ENCODE results near the gene RHOD. TPM values are rescaled to one million over a fixed set of nuclear protein-coding genes. Genes with fewer than 3 reads are reported as not detected.
A peak's percentile ranks its signal among the peaks of the same experiment; 100 is the strongest.

Gene RHOD
- total RNA-seq, 6 donors from 2014 or later, result 14.5 to 37.7 (median 18.1) TPM

- H3K4me1 ChIP-seq, result peaks cover 14 to 37% (median 21%) of the 10 kb centered on the region in 4 donors
- peaks cover 0 to 4% (median 0%) of the 10 kb centered on the region in 4 donors for H3K27me3 ChIP-seq
- DNase-seq (no peak), ATAC-seq (ENCODE audit: low FRiP score in 2 of 2) (no peak)
- no peak overlapping the region for H3K4me3 ChIP-seq
- no peaks in the 10 kb centered on the region for H3K36me3 ChIP-seq
- 87 to 93% methylated on average over 5 of the region's 5 CpGs for WGBS, 2 donors
- TF ChIP-seq POLR2A (IDR thresholded peaks at IDR 0.05), result no peak
- no peak for TF ChIP-seq EP300 (IDR thresholded peaks at IDR 0.05)
- TF ChIP-seq POLR2AphosphoS5 (IDR thresholded peaks at IDR 0.05), result no peak
- TF ChIP-seq, protein P1, sequence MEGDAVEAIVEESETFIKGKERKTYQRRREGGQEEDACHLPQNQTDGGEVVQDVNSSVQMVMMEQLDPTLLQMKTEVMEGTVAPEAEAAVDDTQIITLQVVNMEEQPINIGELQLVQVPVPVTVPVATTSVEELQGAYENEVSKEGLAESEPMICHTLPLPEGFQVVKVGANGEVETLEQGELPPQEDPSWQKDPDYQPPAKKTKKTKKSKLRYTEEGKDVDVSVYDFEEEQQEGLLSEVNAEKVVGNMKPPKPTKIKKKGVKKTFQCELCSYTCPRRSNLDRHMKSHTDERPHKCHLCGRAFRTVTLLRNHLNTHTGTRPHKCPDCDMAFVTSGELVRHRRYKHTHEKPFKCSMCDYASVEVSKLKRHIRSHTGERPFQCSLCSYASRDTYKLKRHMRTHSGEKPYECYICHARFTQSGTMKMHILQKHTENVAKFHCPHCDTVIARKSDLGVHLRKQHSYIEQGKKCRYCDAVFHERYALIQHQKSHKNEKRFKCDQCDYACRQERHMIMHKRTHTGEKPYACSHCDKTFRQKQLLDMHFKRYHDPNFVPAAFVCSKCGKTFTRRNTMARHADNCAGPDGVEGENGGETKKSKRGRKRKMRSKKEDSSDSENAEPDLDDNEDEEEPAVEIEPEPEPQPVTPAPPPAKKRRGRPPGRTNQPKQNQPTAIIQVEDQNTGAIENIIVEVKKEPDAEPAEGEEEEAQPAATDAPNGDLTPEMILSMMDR (IDR thresholded peaks at IDR 0.05), result no peak
- H3K27ac ChIP-seq, result no peak overlapping the region
- no peaks in the 10 kb centered on the region for H3K9me3 ChIP-seq
Observed at GRCh38 chr11:67052891-67053290, 3.8 kb upstream of the RHOD start.

DNA sequence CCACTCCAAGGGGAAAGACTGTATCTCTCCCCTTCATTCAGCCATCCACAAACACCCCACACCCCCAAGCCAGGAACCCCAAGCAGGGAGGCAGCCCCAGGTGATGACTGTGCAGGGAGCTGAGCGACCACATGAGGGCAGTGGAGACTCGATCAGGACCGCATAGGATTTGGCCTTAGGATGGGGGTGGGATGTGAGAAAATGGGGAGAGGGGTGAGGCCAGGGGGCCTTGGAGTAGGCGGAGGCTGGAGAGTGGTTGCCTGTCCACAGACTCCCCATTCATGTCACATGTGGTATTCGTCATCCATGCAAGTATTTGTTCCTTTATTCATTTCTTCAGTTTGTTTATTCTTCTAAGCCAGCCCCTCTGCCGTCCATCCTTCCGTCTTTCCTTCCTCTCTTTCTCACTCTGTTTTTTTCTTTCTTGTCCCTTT lies 2.7 kb upstream of the RHOD start:
- ATAC-seq (ENCODE audit: low FRiP score in 2 of 2) (peak; percentile 58 to 63), DNase-seq (peak in 1 of 2 donors; percentile 49)
- peaks cover 14 to 37% (median 21%) of the 10 kb centered on the region in 4 donors for H3K4me1 ChIP-seq
- H3K36me3 ChIP-seq, result no peaks in the 10 kb centered on the region
- TF ChIP-seq, protein P1 (IDR thresholded peaks at IDR 0.05), result peak; percentile 30 to 75 (median 58)
- TF ChIP-seq EP300 (IDR thresholded peaks at IDR 0.05), result no peak
- H3K4me3 ChIP-seq, result no peak overlapping the region
- H3K9me3 ChIP-seq, result no peaks in the 10 kb centered on the region
- peaks cover 0 to 4% (median 0%) of the 10 kb centered on the region in 4 donors for H3K27me3 ChIP-seq
- 21 to 22% methylated on average over 7 of the region's 7 CpGs for WGBS, 2 donors
- no peak overlapping the region for H3K27ac ChIP-seq

DNA sequence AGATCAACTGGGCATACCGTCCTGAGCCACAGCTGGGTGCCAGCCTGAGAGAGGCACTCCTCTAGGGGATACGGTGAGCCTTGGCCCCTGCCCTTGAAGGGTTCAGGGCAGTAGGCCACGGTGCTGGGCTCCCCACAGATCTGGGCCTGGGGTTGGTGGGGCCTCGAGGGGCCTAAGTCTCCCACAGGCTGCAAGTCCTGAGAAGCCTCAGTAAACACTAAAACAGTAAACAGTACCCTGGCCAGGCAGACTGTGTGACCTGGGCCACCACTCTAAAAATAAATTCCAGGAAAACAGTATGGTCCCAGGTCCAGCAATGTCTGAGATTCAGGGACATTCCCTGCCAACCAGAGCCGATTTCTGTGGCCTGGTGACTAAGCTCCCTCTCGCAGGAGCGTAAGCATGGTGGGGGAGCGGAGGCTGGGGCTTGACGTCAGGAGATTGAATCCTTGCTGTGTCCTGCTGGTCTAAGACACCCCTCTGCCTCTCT lies 2.3 kb upstream of the RHOD start:
- no peak overlapping the region for H3K4me3 ChIP-seq
- TF ChIP-seq EP300 (IDR thresholded peaks at IDR 0.05) (no peak), POLR2AphosphoS5 (IDR thresholded peaks at IDR 0.05) (no peak), POLR2A (IDR thresholded peaks at IDR 0.05) (no peak)
- TF ChIP-seq, protein P1 (IDR thresholded peaks at IDR 0.05), result no peak
- no peak for ATAC-seq (ENCODE audit: low FRiP score in 2 of 2)
- H3K36me3 ChIP-seq, result no peaks in the 10 kb centered on the region
- 66 to 77% methylated on average over 6 to 9 of the region's 9 CpGs for WGBS, 2 donors
- DNase-seq, result no peak
- no peaks in the 10 kb centered on the region for H3K9me3 ChIP-seq
- H3K4me1 ChIP-seq, result peaks cover 14 to 37% (median 21%) of the 10 kb centered on the region in 4 donors
- no peak overlapping the region for H3K27ac ChIP-seq
- H3K27me3 ChIP-seq, result peaks cover 0 to 4% (median 0%) of the 10 kb centered on the region in 4 donors

- peak overlapping the region in 2 of 4 donors; percentile 17 to 69 for H3K27ac ChIP-seq
- H3K9me3 ChIP-seq, result no peaks in the 10 kb centered on the region
- peaks cover 14 to 37% (median 21%) of the 10 kb centered on the region in 4 donors for H3K4me1 ChIP-seq
- no peak overlapping the region for H3K4me3 ChIP-seq
- DNase-seq (peak in 1 of 2 donors; percentile 56), ATAC-seq (ENCODE audit: low FRiP score in 2 of 2) (peak; percentile 44 to 71)
- H3K27me3 ChIP-seq, result peaks cover 0 to 4% (median 0%) of the 10 kb centered on the region in 4 donors
- TF ChIP-seq EP300 (IDR thresholded peaks at IDR 0.05), result no peak
- TF ChIP-seq POLR2A (IDR thresholded peaks at IDR 0.05), result no peak
- TF ChIP-seq, protein P1 (IDR thresholded peaks at IDR 0.05), result no peak
- no peak for TF ChIP-seq POLR2AphosphoS5 (IDR thresholded peaks at IDR 0.05)
- 59 to 70% methylated on average over 5 to 10 of the region's 10 CpGs for WGBS, 2 donors
- H3K36me3 ChIP-seq, result no peaks in the 10 kb centered on the region
Observed at GRCh38 chr11:67054836-67055523, 1.7 kb upstream of the RHOD start.
